ENCODE data around the gene MECP2.

- TF ChIP-seq SPI1 (IDR thresholded peaks at IDR 0.05; ENCODE audit: low read depth, low read length) (no peak), TAF1 (IDR thresholded peaks at IDR 0.05; ENCODE audit: low read depth, low read length) (no peak), POLR2A (IDR thresholded peaks at IDR 0.05; ENCODE audit: low read depth, low read length) (no peak), POU2F2 (IDR thresholded peaks at IDR 0.05; ENCODE audit: low read depth, low read length) (no peak), POLR2AphosphoS5 (IDR thresholded peaks at IDR 0.05; ENCODE audit: low read depth, low read length) (no peak), PAX5 (IDR thresholded peaks at IDR 0.05; ENCODE audit: insufficient read depth, low read length, severe bottlenecking) (no peak)
Observed at GRCh38 chrX:154038656-154039055, 58.9 kb downstream of the MECP2 start.
